Lung microvascular endothelial cell (primary cell): ENCODE results near the gene POLQ. TPM values are rescaled to one million over a fixed set of nuclear protein-coding genes. Genes with fewer than 3 reads are reported as not detected.
A peak's percentile ranks its signal among the peaks of the same experiment; 100 is the strongest.
"Not testable (repeated sequence)": the region's sequence is repeated elsewhere in the genome, so short reads cannot be mapped to it uniquely, and the experiment has no call there.

Source experiments
- DNase-seq, 2 donors: peaks; one replicate each; pipeline versions ENCODE4 v3.0.0 to v3.0.0-alpha.2; 2010; ENCODE audit warnings: low read depth in 2 of 2
- total RNA-seq: library from RNA; depleted of rRNA; stranded (reverse); fragments of >200 nt; gene quantifications from 2 replicates; pipeline ENCODE4 v1.2.1, GENCODE V29; 2014

The POLQ gene
- total RNA-seq, 1 donor from 2014 or later = 0.99 TPM

- DNase-seq = no peak
Measured at GRCh38 chr3:121430664-121431215, 115.0 kb downstream of the POLQ start.

- DNase-seq = no peak
Measured at GRCh38 chr3:121424549-121424948, 121.2 kb downstream of the POLQ start.

GRCh38 chr3:121418182-121418581, 127.6 kb downstream of the POLQ start:
- no peak for DNase-seq

GRCh38 chr3:121414924-121415323, 130.9 kb downstream of the POLQ start:
- DNase-seq = no peak

GRCh38 chr3:121411523-121411922, 134.3 kb downstream of the POLQ start:
- DNase-seq = peak in 1 of 2 donors; percentile 29

GRCh38 chr3:121405631-121406030, 140.2 kb downstream of the POLQ start:
- DNase-seq = no peak

- DNase-seq = no peak
Measured at GRCh38 chr3:121399820-121400219, 146.0 kb downstream of the POLQ start.

- peak in 1 of 2 donors; percentile 65 for DNase-seq
Measured at GRCh38 chr3:121398051-121398450, 147.7 kb downstream of the POLQ start.

GRCh38 chr3:121395967-121396366, 149.8 kb downstream of the POLQ start:
- DNase-seq = not testable (repeated sequence)

- not testable (repeated sequence) for DNase-seq
Measured at GRCh38 chr3:121388308-121388707, 157.5 kb downstream of the POLQ start.

Other genes starting within 250 kb of the POLQ start
- gene ARGFX, start 22.0 kb upstream of the POLQ start, total RNA-seq = not detected in 2 replicates
- gene FBXO40, start 47.4 kb upstream of the POLQ start, total RNA-seq = under 0.01 TPM in 1 of 2 replicates, not detected in the other
- 9.7 and 24.0 TPM in 2 replicates for gene HCLS1, start 114.9 kb upstream of the POLQ start, total RNA-seq
- 29.9 and 35.3 TPM in 2 replicates for gene GOLGB1, start 203.8 kb upstream of the POLQ start, total RNA-seq